ENCODE results near the gene ARHGEF10L.

GRCh38 chr1:17742583-17742982 is 203.1 kb downstream of the ARHGEF10L start:
- no peak for TF ChIP-seq CTCF (conservative IDR thresholded peaks at IDR 0.05)
- no peak for TF ChIP-seq EZH2 (IDR thresholded peaks at IDR 0.05; ENCODE audit: low read depth)
